ENCODE measurements around the gene UBE2R2. TPM values are rescaled to one million over a fixed set of nuclear protein-coding genes. Genes with fewer than 3 reads are reported as not detected.
A peak's percentile ranks its signal among the peaks of the same experiment; 100 is the strongest.

UBE2R2 gene
- total and polyA plus RNA-seq, 10 of the 15 experiments (the other 5 are each of a cell fraction or from before 2014, with no cell fraction given), result 7.2 to 32.8 (median 17.2) TPM

DNA sequence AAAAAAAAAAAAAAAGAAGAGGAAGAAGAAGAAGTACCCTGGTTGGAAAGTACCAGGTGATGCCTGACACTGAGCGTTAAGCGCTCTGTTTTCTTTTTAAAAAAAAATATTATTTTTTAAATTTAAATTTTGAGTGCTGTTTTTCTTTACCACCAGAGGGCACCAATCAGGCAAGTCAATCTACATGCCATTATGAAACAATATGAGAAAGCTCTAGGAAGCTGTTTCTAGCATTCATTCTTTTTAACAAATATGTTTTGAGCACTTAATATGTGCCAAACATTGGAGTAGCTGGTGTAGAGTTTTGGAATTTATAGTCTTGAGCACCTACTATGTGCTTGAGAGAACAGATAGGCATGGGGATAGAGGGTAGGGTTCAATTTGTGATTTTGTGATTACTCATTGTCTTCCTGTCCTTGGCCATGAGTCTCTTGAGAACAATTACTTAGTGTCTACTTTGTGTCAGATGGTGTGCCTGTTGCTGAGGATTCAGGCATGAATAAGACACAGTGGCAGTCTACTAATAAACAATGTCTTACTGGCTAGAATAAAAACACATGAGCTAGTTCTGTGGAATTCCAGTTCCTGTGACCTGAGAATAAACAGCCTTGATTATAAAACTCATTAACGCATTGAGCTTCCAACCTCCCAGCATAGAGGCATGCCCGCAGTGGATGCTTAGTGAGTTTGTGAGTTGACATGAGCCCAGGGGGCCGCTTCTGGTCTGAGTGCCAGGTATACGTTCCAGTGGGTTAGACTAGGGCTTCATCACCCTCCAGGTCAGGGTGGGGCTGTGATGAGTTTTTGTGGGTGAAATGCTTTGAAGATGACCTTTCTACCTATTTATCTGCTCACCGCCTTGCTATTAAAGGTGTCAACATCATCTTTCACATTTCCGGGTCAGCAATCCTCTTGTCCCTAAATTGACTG is 3.0 kb upstream of the UBE2R2 start (continued):
- TF ChIP-seq JUND (IDR thresholded peaks at IDR 0.05; ENCODE audit: low read depth, low read length) (no peak), EGR1 (IDR thresholded peaks at IDR 0.05; ENCODE audit: borderline replicate concordance in 1 of 2, low read depth in 2 of 2, low read length in 2 of 2) (no peak), CBFB (IDR thresholded peaks at IDR 0.05; ENCODE audit: low read depth) (no peak), ZZZ3 (IDR thresholded peaks at IDR 0.05; ENCODE audit: control insufficient read depth, insufficient read length, low read depth) (no peak), PAX5 (IDR thresholded peaks at IDR 0.05; ENCODE audit: borderline replicate concordance, low read depth, low read length) (no peak), ELK1 (IDR thresholded peaks at IDR 0.05; ENCODE audit: low read depth, low read length) (no peak), ZBED1 (IDR thresholded peaks at IDR 0.05; ENCODE audit: borderline replicate concordance) (no peak), BMI1 (IDR thresholded peaks at IDR 0.05; ENCODE audit: borderline replicate concordance) (no peak), BACH1 (IDR thresholded peaks at IDR 0.05; ENCODE audit: borderline replicate concordance) (no peak), NFXL1 (IDR thresholded peaks at IDR 0.05; ENCODE audit: borderline replicate concordance) (no peak), SMARCA5 (IDR thresholded peaks at IDR 0.05) (no peak), ASH2L (IDR thresholded peaks at IDR 0.05; ENCODE audit: borderline replicate concordance, low read depth) (no peak), CBX5 (IDR thresholded peaks at IDR 0.05; ENCODE audit: low read depth) (no peak), STAT1 (conservative IDR thresholded peaks at IDR 0.05) (no peak), DPF2 (IDR thresholded peaks at IDR 0.05) (peak; percentile 80; the same call in 1 of the 2 replicates), NBN (IDR thresholded peaks at IDR 0.05) (0 out of 2 replicates have a peak, but pooled peaks have one; percentile 42), CHD4 (IDR thresholded peaks at IDR 0.05) (no peak), EP300 (IDR thresholded peaks at IDR 0.05; ENCODE audit: borderline replicate concordance in 1 of 2, control insufficient read depth in 1 of 2, low read depth in 2 of 2, low read length in 2 of 2) (no peak), SIN3A (IDR thresholded peaks at IDR 0.05; ENCODE audit: low read depth, low read length) (no peak), ZNF24 (IDR thresholded peaks at IDR 0.05) (peak; percentile 81)
- TF ChIP-seq, protein P1, sequence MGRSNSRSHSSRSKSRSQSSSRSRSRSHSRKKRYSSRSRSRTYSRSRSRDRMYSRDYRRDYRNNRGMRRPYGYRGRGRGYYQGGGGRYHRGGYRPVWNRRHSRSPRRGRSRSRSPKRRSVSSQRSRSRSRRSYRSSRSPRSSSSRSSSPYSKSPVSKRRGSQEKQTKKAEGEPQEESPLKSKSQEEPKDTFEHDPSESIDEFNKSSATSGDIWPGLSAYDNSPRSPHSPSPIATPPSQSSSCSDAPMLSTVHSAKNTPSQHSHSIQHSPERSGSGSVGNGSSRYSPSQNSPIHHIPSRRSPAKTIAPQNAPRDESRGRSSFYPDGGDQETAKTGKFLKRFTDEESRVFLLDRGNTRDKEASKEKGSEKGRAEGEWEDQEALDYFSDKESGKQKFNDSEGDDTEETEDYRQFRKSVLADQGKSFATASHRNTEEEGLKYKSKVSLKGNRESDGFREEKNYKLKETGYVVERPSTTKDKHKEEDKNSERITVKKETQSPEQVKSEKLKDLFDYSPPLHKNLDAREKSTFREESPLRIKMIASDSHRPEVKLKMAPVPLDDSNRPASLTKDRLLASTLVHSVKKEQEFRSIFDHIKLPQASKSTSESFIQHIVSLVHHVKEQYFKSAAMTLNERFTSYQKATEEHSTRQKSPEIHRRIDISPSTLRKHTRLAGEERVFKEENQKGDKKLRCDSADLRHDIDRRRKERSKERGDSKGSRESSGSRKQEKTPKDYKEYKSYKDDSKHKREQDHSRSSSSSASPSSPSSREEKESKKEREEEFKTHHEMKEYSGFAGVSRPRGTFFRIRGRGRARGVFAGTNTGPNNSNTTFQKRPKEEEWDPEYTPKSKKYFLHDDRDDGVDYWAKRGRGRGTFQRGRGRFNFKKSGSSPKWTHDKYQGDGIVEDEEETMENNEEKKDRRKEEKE (IDR thresholded peaks at IDR 0.05), result no peak
- TF ChIP-seq, protein P2, sequence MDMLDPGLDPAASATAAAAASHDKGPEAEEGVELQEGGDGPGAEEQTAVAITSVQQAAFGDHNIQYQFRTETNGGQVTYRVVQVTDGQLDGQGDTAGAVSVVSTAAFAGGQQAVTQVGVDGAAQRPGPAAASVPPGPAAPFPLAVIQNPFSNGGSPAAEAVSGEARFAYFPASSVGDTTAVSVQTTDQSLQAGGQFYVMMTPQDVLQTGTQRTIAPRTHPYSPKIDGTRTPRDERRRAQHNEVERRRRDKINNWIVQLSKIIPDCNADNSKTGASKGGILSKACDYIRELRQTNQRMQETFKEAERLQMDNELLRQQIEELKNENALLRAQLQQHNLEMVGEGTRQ (IDR thresholded peaks at IDR 0.05; ENCODE audit: borderline replicate concordance, low read depth, low read length), result no peak
- TF ChIP-seq, protein P3, sequence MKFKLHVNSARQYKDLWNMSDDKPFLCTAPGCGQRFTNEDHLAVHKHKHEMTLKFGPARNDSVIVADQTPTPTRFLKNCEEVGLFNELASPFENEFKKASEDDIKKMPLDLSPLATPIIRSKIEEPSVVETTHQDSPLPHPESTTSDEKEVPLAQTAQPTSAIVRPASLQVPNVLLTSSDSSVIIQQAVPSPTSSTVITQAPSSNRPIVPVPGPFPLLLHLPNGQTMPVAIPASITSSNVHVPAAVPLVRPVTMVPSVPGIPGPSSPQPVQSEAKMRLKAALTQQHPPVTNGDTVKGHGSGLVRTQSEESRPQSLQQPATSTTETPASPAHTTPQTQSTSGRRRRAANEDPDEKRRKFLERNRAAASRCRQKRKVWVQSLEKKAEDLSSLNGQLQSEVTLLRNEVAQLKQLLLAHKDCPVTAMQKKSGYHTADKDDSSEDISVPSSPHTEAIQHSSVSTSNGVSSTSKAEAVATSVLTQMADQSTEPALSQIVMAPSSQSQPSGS (IDR thresholded peaks at IDR 0.05; ENCODE audit: low read length), result no peak

All from GM12878 (cell line).